ENCODE data around the gene TMEM54. TPM values are rescaled to one million over a fixed set of nuclear protein-coding genes. Genes with fewer than 3 reads are reported as not detected.
A peak's percentile ranks its signal among the peaks of the same experiment; 100 is the strongest.

TMEM54 gene
- total and polyA plus RNA-seq, 2 donors (not counting 1 experiment from before 2014, with no cell fraction given): 24.2 to 69.9 TPM

DNA sequence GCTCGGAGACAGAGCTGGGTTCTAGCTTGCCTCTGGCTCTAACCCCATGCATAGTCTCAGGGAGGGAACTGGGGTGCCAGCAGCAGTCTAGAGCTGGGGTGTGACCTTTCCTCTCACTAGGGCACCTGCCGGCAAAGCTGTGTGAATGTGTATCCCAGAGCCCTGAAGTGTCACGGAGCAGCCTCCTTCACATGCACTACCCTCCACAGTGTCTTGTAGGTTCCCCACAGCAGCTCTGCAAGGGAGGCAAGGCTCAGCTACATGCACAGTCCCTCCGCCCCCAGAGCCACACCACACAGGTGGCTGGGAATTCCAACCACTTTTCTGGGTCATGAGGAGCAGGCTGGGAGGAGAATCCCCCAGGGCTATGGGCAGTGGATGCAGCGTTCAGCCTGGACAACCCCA is 22.6 kb downstream of the TMEM54 start:
- Histone ChIP-seq H3K4me2 (ENCODE audit: extremely low read depth, insufficient read depth, low read length) (no peak overlapping the region), H3K36me3 (ENCODE audit: control insufficient read depth, insufficient read depth, low read length) (no peaks in the 10 kb centered on the region), H3K79me2 (ENCODE audit: control insufficient read depth, insufficient read depth, low read length) (no peaks in the 10 kb centered on the region), H2AFZ (ENCODE audit: low read length) (no peak overlapping the region), H3K9ac (ENCODE audit: insufficient read depth, low read length) (no peak overlapping the region), H3K4me3 (replicated peaks in 1 of 4; ENCODE audit: control extremely low read depth in 1 of 4, insufficient read depth in 1 of 4, low read depth in 3 of 4, low read length in 4 of 4) (no peak overlapping the region), H3K4me1 (ENCODE audit: control insufficient read depth, extremely low read depth, insufficient read depth, low read length) (no peaks in the 10 kb centered on the region), H3K27me3 (ENCODE audit: control insufficient read depth, insufficient read depth, low read length) (peaks cover 4% of the 10 kb centered on the region), H4K20me1 (ENCODE audit: control insufficient read depth, extremely low read depth, insufficient read depth, low read length) (no peaks in the 10 kb centered on the region), H3K27ac (ENCODE audit: insufficient read depth, low read length) (no peak overlapping the region), H3K9me3 (ENCODE audit: control insufficient read depth, insufficient read depth, low read depth, low read length) (no peaks in the 10 kb centered on the region)
- TF ChIP-seq, protein P1, sequence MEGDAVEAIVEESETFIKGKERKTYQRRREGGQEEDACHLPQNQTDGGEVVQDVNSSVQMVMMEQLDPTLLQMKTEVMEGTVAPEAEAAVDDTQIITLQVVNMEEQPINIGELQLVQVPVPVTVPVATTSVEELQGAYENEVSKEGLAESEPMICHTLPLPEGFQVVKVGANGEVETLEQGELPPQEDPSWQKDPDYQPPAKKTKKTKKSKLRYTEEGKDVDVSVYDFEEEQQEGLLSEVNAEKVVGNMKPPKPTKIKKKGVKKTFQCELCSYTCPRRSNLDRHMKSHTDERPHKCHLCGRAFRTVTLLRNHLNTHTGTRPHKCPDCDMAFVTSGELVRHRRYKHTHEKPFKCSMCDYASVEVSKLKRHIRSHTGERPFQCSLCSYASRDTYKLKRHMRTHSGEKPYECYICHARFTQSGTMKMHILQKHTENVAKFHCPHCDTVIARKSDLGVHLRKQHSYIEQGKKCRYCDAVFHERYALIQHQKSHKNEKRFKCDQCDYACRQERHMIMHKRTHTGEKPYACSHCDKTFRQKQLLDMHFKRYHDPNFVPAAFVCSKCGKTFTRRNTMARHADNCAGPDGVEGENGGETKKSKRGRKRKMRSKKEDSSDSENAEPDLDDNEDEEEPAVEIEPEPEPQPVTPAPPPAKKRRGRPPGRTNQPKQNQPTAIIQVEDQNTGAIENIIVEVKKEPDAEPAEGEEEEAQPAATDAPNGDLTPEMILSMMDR (conservative IDR thresholded peaks at IDR 0.05 in 1 of 2, IDR thresholded peaks at IDR 0.05 in 1 of 2; ENCODE audit: low read depth in 1 of 2, low read length in 2 of 2): no peak
- TF ChIP-seq EZH2 (IDR thresholded peaks at IDR 0.05; ENCODE audit: low read length, missing control alignments): no peak
- no peak for DNase-seq (ENCODE audit: low read depth in 2 of 2)

DNA sequence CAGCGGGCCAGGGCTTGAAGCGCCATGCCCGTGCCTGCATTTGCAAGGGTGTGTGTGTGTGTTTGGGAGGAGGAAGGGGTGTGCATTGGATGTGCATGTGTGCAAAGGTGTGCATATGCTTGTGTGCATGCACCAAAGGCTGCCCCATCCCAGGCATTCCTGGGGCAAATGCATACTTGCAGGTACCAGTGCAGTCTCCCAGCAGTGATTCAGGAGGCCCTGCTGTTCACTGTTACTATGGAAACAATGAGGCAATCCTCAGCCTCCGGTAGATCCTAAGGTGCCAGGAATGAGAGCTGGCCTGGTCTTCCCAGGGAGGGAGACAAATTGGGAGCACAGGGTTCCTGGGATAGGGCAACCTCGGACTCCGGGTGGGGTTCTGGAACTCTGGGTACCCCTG is 23.0 kb downstream of the TMEM54 start:
- H3K4me2 ChIP-seq (ENCODE audit: extremely low read depth, insufficient read depth, low read length): no peak overlapping the region
- peak in 1 of 2 donors; percentile 30 for DNase-seq (ENCODE audit: low read depth in 2 of 2)
- H3K27me3 ChIP-seq (ENCODE audit: control insufficient read depth, insufficient read depth, low read length): no peaks in the 10 kb centered on the region
- H3K27ac ChIP-seq (ENCODE audit: insufficient read depth, low read length): no peak overlapping the region
- no peaks in the 10 kb centered on the region for H3K4me1 ChIP-seq (ENCODE audit: control insufficient read depth, extremely low read depth, insufficient read depth, low read length)
- no peaks in the 10 kb centered on the region for H4K20me1 ChIP-seq (ENCODE audit: control insufficient read depth, extremely low read depth, insufficient read depth, low read length)
- TF ChIP-seq, protein P1 (conservative IDR thresholded peaks at IDR 0.05 in 1 of 2, IDR thresholded peaks at IDR 0.05 in 1 of 2; ENCODE audit: low read depth in 1 of 2, low read length in 2 of 2): no peak
- no peak for TF ChIP-seq EZH2 (IDR thresholded peaks at IDR 0.05; ENCODE audit: low read length, missing control alignments)
- no peak overlapping the region for H3K4me3 ChIP-seq (replicated peaks in 1 of 4; ENCODE audit: control extremely low read depth in 1 of 4, insufficient read depth in 1 of 4, low read depth in 3 of 4, low read length in 4 of 4)
- no peak overlapping the region for H3K9ac ChIP-seq (ENCODE audit: insufficient read depth, low read length)
- no peaks in the 10 kb centered on the region for H3K9me3 ChIP-seq (ENCODE audit: control insufficient read depth, insufficient read depth, low read depth, low read length)
- no peaks in the 10 kb centered on the region for H3K36me3 ChIP-seq (ENCODE audit: control insufficient read depth, insufficient read depth, low read length)
- H3K79me2 ChIP-seq (ENCODE audit: control insufficient read depth, insufficient read depth, low read length): no peaks in the 10 kb centered on the region
- no peak overlapping the region for H2AFZ ChIP-seq (ENCODE audit: low read length)

DNA sequence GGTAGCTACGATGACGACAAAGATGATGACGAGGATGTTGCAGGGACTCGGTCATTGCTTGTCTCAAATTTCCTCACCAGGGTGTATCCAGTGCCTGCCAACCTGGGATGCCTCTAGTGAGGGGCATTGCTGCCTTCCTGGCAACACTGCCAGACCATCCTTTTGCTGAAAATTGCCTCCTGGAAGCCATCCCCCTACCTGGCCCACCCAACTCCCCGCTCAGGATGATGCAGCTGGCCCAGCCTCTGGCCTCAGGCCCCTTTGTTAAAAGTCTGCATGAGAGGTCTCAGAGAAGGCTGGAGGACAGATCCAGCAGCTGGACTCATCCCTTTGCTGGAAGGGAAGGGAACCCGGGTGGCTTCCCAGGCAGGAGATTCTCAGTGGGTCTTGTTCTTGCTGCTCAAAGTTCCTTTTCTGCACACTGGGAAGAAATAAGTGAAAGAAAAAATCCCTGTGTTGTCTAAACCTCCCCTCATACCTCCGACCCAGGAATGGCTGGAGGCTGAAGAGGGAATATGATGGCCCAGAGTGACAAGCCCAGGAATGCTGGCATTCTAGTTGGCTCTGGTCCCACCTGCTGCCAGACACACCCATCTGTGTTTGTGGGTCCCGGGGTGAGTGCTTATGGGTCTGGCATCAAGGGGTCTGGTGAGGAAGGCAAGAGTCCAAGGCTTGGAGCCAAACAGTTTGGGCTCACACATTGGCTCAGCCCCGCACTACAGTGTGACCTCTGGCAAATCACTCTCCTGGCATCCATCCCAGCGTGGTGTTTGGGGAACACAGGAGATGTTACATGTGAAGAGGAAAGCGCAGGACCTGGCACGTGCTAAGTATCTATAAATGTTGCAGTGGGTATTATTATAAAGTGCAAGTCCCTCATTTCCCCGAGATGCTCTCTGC is 23.7 kb downstream of the TMEM54 start:
- no peak overlapping the region for H3K4me2 ChIP-seq (ENCODE audit: extremely low read depth, insufficient read depth, low read length)
- no peak overlapping the region for H2AFZ ChIP-seq (ENCODE audit: low read length)
- H3K79me2 ChIP-seq (ENCODE audit: control insufficient read depth, insufficient read depth, low read length): no peaks in the 10 kb centered on the region
- H3K36me3 ChIP-seq (ENCODE audit: control insufficient read depth, insufficient read depth, low read length): no peaks in the 10 kb centered on the region
- no peaks in the 10 kb centered on the region for H4K20me1 ChIP-seq (ENCODE audit: control insufficient read depth, extremely low read depth, insufficient read depth, low read length)
- TF ChIP-seq EZH2 (IDR thresholded peaks at IDR 0.05; ENCODE audit: low read length, missing control alignments): no peak
- H3K27me3 ChIP-seq (ENCODE audit: control insufficient read depth, insufficient read depth, low read length): no peaks in the 10 kb centered on the region
- H3K9ac ChIP-seq (ENCODE audit: insufficient read depth, low read length): no peak overlapping the region
- no peaks in the 10 kb centered on the region for H3K4me1 ChIP-seq (ENCODE audit: control insufficient read depth, extremely low read depth, insufficient read depth, low read length)
- no peaks in the 10 kb centered on the region for H3K9me3 ChIP-seq (ENCODE audit: control insufficient read depth, insufficient read depth, low read depth, low read length)
- DNase-seq (ENCODE audit: low read depth in 2 of 2): no peak
- no peak overlapping the region for H3K4me3 ChIP-seq (replicated peaks in 1 of 4; ENCODE audit: control extremely low read depth in 1 of 4, insufficient read depth in 1 of 4, low read depth in 3 of 4, low read length in 4 of 4)
- no peak overlapping the region for H3K27ac ChIP-seq (ENCODE audit: insufficient read depth, low read length)
